ENCODE results near the gene FBXL14. TPM values are rescaled to one million over a fixed set of nuclear protein-coding genes. Genes with fewer than 3 reads are reported as not detected.

FBXL14 gene
- total and polyA plus RNA-seq, 9 donors, result 1.3 to 16.2 (median 10.8) TPM

- no peaks in the 10 kb centered on the region for H3K4me1 ChIP-seq (ENCODE audit: insufficient read depth)
- H3K27me3 ChIP-seq, result no peaks in the 10 kb centered on the region
- intact Hi-C loops (cut with DNase I), result no loop called here
- H3K9me3 ChIP-seq, result no peaks in the 10 kb centered on the region
- H3K4me3 ChIP-seq, result no peak overlapping the region
- TF ChIP-seq, protein P1, sequence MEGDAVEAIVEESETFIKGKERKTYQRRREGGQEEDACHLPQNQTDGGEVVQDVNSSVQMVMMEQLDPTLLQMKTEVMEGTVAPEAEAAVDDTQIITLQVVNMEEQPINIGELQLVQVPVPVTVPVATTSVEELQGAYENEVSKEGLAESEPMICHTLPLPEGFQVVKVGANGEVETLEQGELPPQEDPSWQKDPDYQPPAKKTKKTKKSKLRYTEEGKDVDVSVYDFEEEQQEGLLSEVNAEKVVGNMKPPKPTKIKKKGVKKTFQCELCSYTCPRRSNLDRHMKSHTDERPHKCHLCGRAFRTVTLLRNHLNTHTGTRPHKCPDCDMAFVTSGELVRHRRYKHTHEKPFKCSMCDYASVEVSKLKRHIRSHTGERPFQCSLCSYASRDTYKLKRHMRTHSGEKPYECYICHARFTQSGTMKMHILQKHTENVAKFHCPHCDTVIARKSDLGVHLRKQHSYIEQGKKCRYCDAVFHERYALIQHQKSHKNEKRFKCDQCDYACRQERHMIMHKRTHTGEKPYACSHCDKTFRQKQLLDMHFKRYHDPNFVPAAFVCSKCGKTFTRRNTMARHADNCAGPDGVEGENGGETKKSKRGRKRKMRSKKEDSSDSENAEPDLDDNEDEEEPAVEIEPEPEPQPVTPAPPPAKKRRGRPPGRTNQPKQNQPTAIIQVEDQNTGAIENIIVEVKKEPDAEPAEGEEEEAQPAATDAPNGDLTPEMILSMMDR (IDR thresholded peaks at IDR 0.05), result no peak
- no peak for TF ChIP-seq POLR2A (IDR thresholded peaks at IDR 0.05)
- TF ChIP-seq EP300 (IDR thresholded peaks at IDR 0.05), result no peak
- H3K36me3 ChIP-seq, result no peaks in the 10 kb centered on the region
- H3K27ac ChIP-seq, result no peak overlapping the region
- WGBS, 3 donors, result 51 to 79% (median 75%) methylated on average over 4 of the region's 4 CpGs
- DNase-seq, result no peak
Observed at GRCh38 chr12:1619159-1619558, 24.8 kb upstream of the FBXL14 start.

GRCh38 chr12:1618489-1618888 lies 24.1 kb upstream of the FBXL14 start:
- TF ChIP-seq EP300 (IDR thresholded peaks at IDR 0.05), result no peak
- TF ChIP-seq POLR2A (IDR thresholded peaks at IDR 0.05), result no peak
- TF ChIP-seq, protein P1 (IDR thresholded peaks at IDR 0.05), result no peak
- no peak for DNase-seq
- H3K27me3 ChIP-seq, result no peaks in the 10 kb centered on the region
- H3K9me3 ChIP-seq, result no peaks in the 10 kb centered on the region
- H3K36me3 ChIP-seq, result no peaks in the 10 kb centered on the region
- no peak overlapping the region for H3K4me3 ChIP-seq
- H3K4me1 ChIP-seq (ENCODE audit: insufficient read depth), result no peaks in the 10 kb centered on the region
- H3K27ac ChIP-seq, result no peak overlapping the region
- intact Hi-C loops (cut with DNase I), result no loop called here

GRCh38 chr12:1616233-1617066 lies 22.1 kb upstream of the FBXL14 start:
- H3K9me3 ChIP-seq, result no peaks in the 10 kb centered on the region
- H3K4me3 ChIP-seq, result no peak overlapping the region
- H3K27ac ChIP-seq, result no peak overlapping the region
- DNase-seq, result no peak
- H3K27me3 ChIP-seq, result no peaks in the 10 kb centered on the region
- TF ChIP-seq, protein P1 (IDR thresholded peaks at IDR 0.05), result no peak
- no peak for TF ChIP-seq EP300 (IDR thresholded peaks at IDR 0.05)
- TF ChIP-seq POLR2A (IDR thresholded peaks at IDR 0.05), result no peak
- intact Hi-C loops (cut with DNase I), result no loop called here
- H3K36me3 ChIP-seq, result no peaks in the 10 kb centered on the region
- H3K4me1 ChIP-seq (ENCODE audit: insufficient read depth), result peaks cover 3% of the 10 kb centered on the region
- WGBS, 3 donors, result 81 to 87% (median 86%) methylated on average over 16 of the region's 16 CpGs

- Histone ChIP-seq H3K4me1 (ENCODE audit: insufficient read depth) (peaks cover 5% of the 10 kb centered on the region), H3K9me3 (no peaks in the 10 kb centered on the region), H3K4me3 (no peak overlapping the region), H3K27me3 (no peaks in the 10 kb centered on the region), H3K36me3 (no peaks in the 10 kb centered on the region), H3K27ac (no peak overlapping the region)
- intact Hi-C loops (cut with DNase I), result no loop called here
- peak in 1 of 5 donors; percentile 6 for DNase-seq
- 93 to 97% (median 97%) methylated on average over 6 of the region's 6 CpGs for WGBS, 3 donors
- TF ChIP-seq, protein P1 (IDR thresholded peaks at IDR 0.05), result no peak
- TF ChIP-seq EP300 (IDR thresholded peaks at IDR 0.05) (no peak), POLR2A (IDR thresholded peaks at IDR 0.05) (no peak)
Observed at GRCh38 chr12:1614360-1614759, 20.0 kb upstream of the FBXL14 start.

All from ovary (tissue), 9 donors.